HepG2 (cell line): ENCODE data around the gene NME7. TPM values are rescaled to one million over a fixed set of nuclear protein-coding genes. Genes with fewer than 3 reads are reported as not detected.

Experiments used
- ARID5B ChIP-seq: IDR thresholded peaks from 2 replicates; pipeline ENCODE4 v1.4.0; 2020; ENCODE audit warnings: mild to moderate bottlenecking, missing genetic modification reagents
- HNF4G ChIP-seq, 2 experiments: sonication (generic) in 1 of 2; formaldehyde crosslinking in 1 of 2; IDR thresholded peaks; 2 replicates each; pipeline versions ENCODE4 v1.4.0 to v1.6.1; 2011 to 2020; ENCODE audit warnings: borderline replicate concordance in 2 of 2, low read depth in 2 of 2, mild to moderate bottlenecking in 2 of 2, low read length in 1 of 2, missing genetic modification reagents in 1 of 2, moderate library complexity in 1 of 2
- MAFK ChIP-seq, 2 experiments: IDR thresholded peaks in 1 of 2; conservative IDR thresholded peaks in 1 of 2; 2 replicates each; pipeline ENCODE4 v1.6.1; 2011; ENCODE audit warnings: improper control_type of control experiment in 2 of 2, low read length in 2 of 2
- PATZ1 ChIP-seq: sonication (generic); formaldehyde crosslinking; IDR thresholded peaks from 2 replicates; pipeline ENCODE4 v1.4.0; 2020; ENCODE audit warnings: missing genetic modification reagents
- PHF20 ChIP-seq: sonication (generic); formaldehyde crosslinking; IDR thresholded peaks from 2 replicates; pipeline ENCODE4 v1.5.0; 2020; ENCODE audit warnings: mild to moderate bottlenecking, missing genetic modification reagents
- PPARG ChIP-seq: conservative IDR thresholded peaks from 2 replicates; pipeline ENCODE4 v1.6.1; 2016; ENCODE audit warnings: missing biosample characterization, missing genetic modification reagents
- RBM22 ChIP-seq: fragments of 200-400 bp; formaldehyde crosslinking; optimal IDR thresholded peaks from 2 replicates; pipeline ENCODE3; 2017; ENCODE audit warnings: mild to moderate bottlenecking, low read length, moderate library complexity
- REPIN1 ChIP-seq: sonication (generic); formaldehyde crosslinking; IDR thresholded peaks from 2 replicates; pipeline ENCODE4 v1.8.0; 2022; ENCODE audit warnings: missing genetic modification reagents, low read depth, mild to moderate bottlenecking, borderline replicate concordance
- SIX4 ChIP-seq: sonication (generic); formaldehyde crosslinking; IDR thresholded peaks from 2 replicates; pipeline ENCODE4 v1.4.0; 2020; ENCODE audit warnings: missing genetic modification reagents
- STAG1 ChIP-seq: sonication (generic); formaldehyde crosslinking; IDR thresholded peaks from 2 replicates; pipeline ENCODE4 v1.4.0; 2020; ENCODE audit warnings: missing genetic modification reagents
- ZKSCAN1 ChIP-seq: fragments of 150-350 bp; IDR thresholded peaks from 2 replicates; pipeline ENCODE4 v1.6.1; 2014; ENCODE audit warnings: low read length
- ZNF18 ChIP-seq: sonication (generic); formaldehyde crosslinking; IDR thresholded peaks from 2 replicates; pipeline ENCODE4 v1.8.0; 2022; ENCODE audit warnings: mild to moderate bottlenecking, missing genetic modification reagents; ENCODE audit not compliant: insufficient replicate concordance
- ZNF20 ChIP-seq: sonication (generic); formaldehyde crosslinking; IDR thresholded peaks from 2 replicates; pipeline ENCODE4 v1.4.0; 2020; ENCODE audit warnings: mild to moderate bottlenecking, moderate library complexity, missing genetic modification reagents
- ZNF335 ChIP-seq: sonication (generic); formaldehyde crosslinking; IDR thresholded peaks from 2 replicates; pipeline ENCODE4 v1.4.0; 2020; ENCODE audit warnings: missing genetic modification reagents
- ZNF431 ChIP-seq: sonication (generic); formaldehyde crosslinking; IDR thresholded peaks from 2 replicates; pipeline ENCODE4 v1.9.0; 2022; ENCODE audit warnings: missing genetic modification reagents, low read depth, mild to moderate bottlenecking, borderline replicate concordance
- ZNF629 ChIP-seq: sonication (generic); formaldehyde crosslinking; conservative IDR thresholded peaks from 2 replicates; pipeline ENCODE4 v1.5.0; 2020; ENCODE audit warnings: missing genetic modification reagents
- ZNF770 ChIP-seq: sonication (generic); formaldehyde crosslinking; IDR thresholded peaks from 2 replicates; pipeline ENCODE4 v1.5.0; 2020; ENCODE audit warnings: mild to moderate bottlenecking, missing genetic modification reagents
- ZNF878 ChIP-seq: sonication (generic); formaldehyde crosslinking; IDR thresholded peaks from 2 replicates; pipeline ENCODE4 v1.8.1; 2023; ENCODE audit warnings: mild to moderate bottlenecking, missing genetic modification reagents, moderate library complexity
- ZSCAN20 ChIP-seq: sonication (generic); formaldehyde crosslinking; IDR thresholded peaks from 2 replicates; pipeline ENCODE4 v1.4.0; 2020; ENCODE audit warnings: missing genetic modification reagents, mild to moderate bottlenecking, borderline replicate concordance
- polyA plus RNA-seq, 8 experiments: library from polyadenylated mRNA; depleted of rRNA in 3 of 8; stranded (reverse) in 7 of 8; unstranded in 1 of 8; fragments of >200 nt; fragmentation: Illumina TruSeq in 4 of 8; extraction: Trizol in 4 of 8; gene quantifications; 2 replicates each; pipeline versions ENCODE4 v1.2.1 to v1.2.3, GENCODE V29; 2011 to 2016; ENCODE audit warnings: low read depth in 4 of 8, missing spikeins in 1 of 8, mixed read lengths in 1 of 8; ENCODE audit not compliant: insufficient read depth in 1 of 8
- total RNA-seq, 5 experiments: library from RNA; depleted of rRNA; stranded (reverse); fragments of >200 nt; fragmentation: Illumina TruSeq; extraction: Trizol; gene quantifications; 2 replicates each; pipeline ENCODE4 v1.2.3, GENCODE V29; 2016; ENCODE audit warnings: low read depth in 1 of 5

The NME7 gene
- total and polyA plus RNA-seq, 2 of the 13 experiments (the other 11 are each of a cell fraction or from before 2014, with no cell fraction given), result 9.4 to 22.5 TPM

GRCh38 chr1:169138866-169139670 is 228.5 kb downstream of the NME7 start (continued):
- peak; percentile 48; the same call in 1 of the 2 replicates for TF ChIP-seq REPIN1 (CRISPR knock-in tag)
- no peak for TF ChIP-seq ZSCAN20 (CRISPR knock-in tag)
- TF ChIP-seq ZNF629, result no peak
- peak; percentile 34 for TF ChIP-seq STAG1
- TF ChIP-seq ZNF18, result no peak
- TF ChIP-seq ZKSCAN1, result peak; percentile 60; the same call in 1 of the 2 replicates
- no peak for TF ChIP-seq PPARG (CRISPR knock-in tag)
- 0 out of 2 replicates have a peak, but pooled peaks have one; percentile 36 for TF ChIP-seq HNF4G (IDR thresholded peaks at IDR 0.05; ENCODE audit: borderline replicate concordance, low read depth, low read length)
- TF ChIP-seq HNF4G (CRISPR knock-in tag; IDR thresholded peaks at IDR 0.05; ENCODE audit: borderline replicate concordance, low read depth), result no peak
- no peak for TF ChIP-seq PHF20
- TF ChIP-seq ARID5B, result peak; percentile 65
- no peak for TF ChIP-seq ZNF770 (CRISPR knock-in tag)
- 0 out of 2 replicates have a peak, but pooled peaks have one; percentile 22 for TF ChIP-seq SIX4 (CRISPR knock-in tag)
- no peak for TF ChIP-seq ZNF20 (CRISPR knock-in tag)
- peak; percentile 54 to 59; a peak in 3 of 4 replicates for TF ChIP-seq MAFK (conservative IDR thresholded peaks at IDR 0.05 in 1 of 2, IDR thresholded peaks at IDR 0.05 in 1 of 2; ENCODE audit: low read length in 2 of 2)
- no peak for TF ChIP-seq RBM22
- no peak for TF ChIP-seq ZNF431
- TF ChIP-seq ZNF335 (CRISPR knock-in tag), result peak; percentile 28; the same call in 1 of the 2 replicates
- TF ChIP-seq PATZ1 (CRISPR knock-in tag), result no peak
- no peak for TF ChIP-seq ZNF878 (CRISPR knock-in tag)
